ENCODE results near the gene ATG9A.

ATG9A gene

DNA sequence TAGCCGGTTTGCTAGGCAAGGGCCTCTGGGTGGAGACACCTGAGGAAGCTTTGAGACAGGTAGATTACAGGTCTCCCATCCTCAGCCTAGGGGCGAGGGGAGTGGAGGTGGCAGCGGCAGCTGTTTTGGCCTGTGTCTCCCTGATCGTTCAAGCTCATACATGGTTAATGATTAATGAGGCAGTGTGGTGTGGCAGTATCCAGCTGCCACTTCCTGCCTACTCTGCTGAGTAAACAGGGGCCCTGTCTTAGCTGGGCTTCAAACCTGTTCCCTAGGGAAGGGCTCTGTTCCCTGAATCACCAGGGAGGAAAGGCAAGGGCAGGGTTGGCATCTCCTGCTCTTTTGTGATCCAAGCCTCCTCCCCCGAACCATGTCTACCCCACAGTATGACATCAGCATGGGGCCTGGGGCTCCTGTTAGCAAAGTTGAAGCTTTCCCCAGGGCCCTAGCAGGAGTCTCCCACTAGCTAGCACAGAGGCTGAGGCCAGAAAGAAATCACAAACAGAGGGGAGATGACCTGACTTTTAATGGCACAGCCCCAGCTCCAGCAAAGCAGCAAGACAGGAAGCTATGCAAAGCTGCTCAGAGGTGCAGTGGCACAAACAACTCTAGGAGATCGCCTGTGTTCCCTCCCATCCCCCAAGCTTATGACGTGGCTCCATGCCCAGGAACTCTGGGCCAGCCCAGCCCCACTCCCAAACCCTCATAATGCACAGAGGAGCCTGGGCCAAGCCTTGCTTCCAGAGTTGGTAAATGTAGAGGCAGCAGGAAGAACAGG is 20.0 kb upstream of the ATG9A start:
- no peaks in the 10 kb centered on the region for H3K9me2 ChIP-seq (replicated peaks; ENCODE audit: low read depth, low read length)
- no peaks in the 10 kb centered on the region for H3K9me3 ChIP-seq (ENCODE audit: insufficient read depth, low read depth, low read length)
- H3F3A ChIP-seq (ENCODE audit: low read depth) = no peaks in the 10 kb centered on the region
- peaks cover 27% of the 10 kb centered on the region for H4K20me1 ChIP-seq (ENCODE audit: insufficient read depth, low read length, poor library complexity, severe bottlenecking)
- H2AFZ ChIP-seq (ENCODE audit: low read length) = no peak overlapping the region
- peaks cover 15% of the 10 kb centered on the region for H3K79me2 ChIP-seq (ENCODE audit: insufficient read depth, low read length)
- H3K4me3 ChIP-seq (ENCODE audit: low read length, poor library complexity, severe bottlenecking) = peak overlapping the region; percentile 46
- no peaks in the 10 kb centered on the region for H3K36me3 ChIP-seq (ENCODE audit: insufficient read depth, low read length)
- no peak for TF ChIP-seq CTCF (conservative IDR thresholded peaks at IDR 0.05; ENCODE audit: low read length)
- TF ChIP-seq EZH2phosphoT487 (IDR thresholded peaks at IDR 0.05; ENCODE audit: borderline replicate concordance) = no peak
- peaks cover 27% of the 10 kb centered on the region for H3K27me3 ChIP-seq (ENCODE audit: insufficient read depth, low read length, poor library complexity, severe bottlenecking)
- H3K4me2 ChIP-seq (ENCODE audit: low read depth, low read length, poor library complexity, severe bottlenecking) = peak overlapping the region; percentile 78
- H3K9ac ChIP-seq (ENCODE audit: low read depth, low read length, poor library complexity, severe bottlenecking) = peak overlapping the region; percentile 25
- peaks cover 78% of the 10 kb centered on the region for H3K4me1 ChIP-seq (ENCODE audit: insufficient read depth, low read length, poor library complexity, severe bottlenecking)

- Histone ChIP-seq H3K36me3 (ENCODE audit: insufficient read depth, low read length) (no peaks in the 10 kb centered on the region), H4K20me1 (ENCODE audit: insufficient read depth, low read length, poor library complexity, severe bottlenecking) (peaks cover 27% of the 10 kb centered on the region), H2AFZ (ENCODE audit: low read length) (no peak overlapping the region), H3F3A (ENCODE audit: low read depth) (no peaks in the 10 kb centered on the region), H3K79me2 (ENCODE audit: insufficient read depth, low read length) (peaks cover 15% of the 10 kb centered on the region), H3K9me2 (replicated peaks; ENCODE audit: low read depth, low read length) (no peaks in the 10 kb centered on the region), H3K4me2 (ENCODE audit: low read depth, low read length, poor library complexity, severe bottlenecking) (peak overlapping the region; percentile 78), H3K4me1 (ENCODE audit: insufficient read depth, low read length, poor library complexity, severe bottlenecking) (peaks cover 74% of the 10 kb centered on the region), H3K4me3 (ENCODE audit: low read length, poor library complexity, severe bottlenecking) (peak overlapping the region; percentile 46), H3K9me3 (ENCODE audit: insufficient read depth, low read depth, low read length) (no peaks in the 10 kb centered on the region), H3K27me3 (ENCODE audit: insufficient read depth, low read length, poor library complexity, severe bottlenecking) (peaks cover 22% of the 10 kb centered on the region), H3K9ac (ENCODE audit: low read depth, low read length, poor library complexity, severe bottlenecking) (no peak overlapping the region)
- TF ChIP-seq EZH2phosphoT487 (IDR thresholded peaks at IDR 0.05; ENCODE audit: borderline replicate concordance) (no peak), CTCF (conservative IDR thresholded peaks at IDR 0.05; ENCODE audit: low read length) (no peak)
These were observed 19.4 kb upstream of the ATG9A start for GRCh38 chr2:219248845-219249202.

DNA sequence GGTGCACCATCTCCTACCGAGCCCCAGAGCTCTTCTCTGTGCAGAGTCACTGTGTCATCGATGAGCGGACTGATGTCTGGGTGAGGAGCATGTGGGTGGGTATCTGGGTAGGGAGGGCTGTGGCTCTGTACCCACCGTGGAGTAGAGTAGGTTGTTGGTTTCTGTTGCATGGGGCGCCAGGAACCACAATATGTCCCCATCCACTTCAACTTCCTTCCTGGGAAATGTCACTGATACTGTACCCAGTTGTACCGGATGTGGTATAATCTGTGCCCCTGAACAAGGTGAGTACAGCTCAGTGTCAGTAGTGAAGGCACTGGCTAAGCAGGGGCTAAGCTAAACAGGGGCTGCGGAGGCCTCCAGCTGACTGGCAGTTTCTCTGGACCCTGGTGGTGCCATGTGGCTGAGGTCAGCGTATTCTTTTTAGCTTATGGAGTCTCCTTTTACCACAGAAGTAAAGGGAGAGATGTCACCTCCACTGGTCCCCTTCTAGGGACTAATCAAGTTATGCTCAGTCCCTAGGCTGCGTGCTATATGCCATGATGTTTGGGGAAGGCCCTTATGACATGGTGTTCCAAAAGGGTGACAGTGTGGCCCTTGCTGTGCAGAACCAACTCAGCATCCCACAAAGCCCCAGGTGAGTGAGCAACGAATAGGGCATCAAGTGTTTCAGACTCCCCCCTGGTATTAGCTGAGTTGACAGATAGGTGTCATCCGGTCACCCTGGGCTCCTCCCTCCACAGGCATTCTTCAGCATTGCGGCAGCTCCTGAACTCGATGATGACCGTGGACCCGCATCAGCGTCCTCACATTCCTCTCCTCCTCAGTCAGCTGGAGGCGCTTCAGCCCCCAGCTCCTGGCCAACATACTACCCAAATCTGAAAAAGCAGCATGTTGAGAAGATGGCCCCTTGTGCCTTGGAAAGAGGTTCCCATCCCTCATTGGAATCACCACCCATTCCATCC is 18.5 kb upstream of the ATG9A start:
- no peaks in the 10 kb centered on the region for H3F3A ChIP-seq (ENCODE audit: low read depth)
- H3K4me3 ChIP-seq (ENCODE audit: low read length, poor library complexity, severe bottlenecking) = peak overlapping the region; percentile 95
- peaks cover 15% of the 10 kb centered on the region for H3K27me3 ChIP-seq (ENCODE audit: insufficient read depth, low read length, poor library complexity, severe bottlenecking)
- peaks cover 27% of the 10 kb centered on the region for H4K20me1 ChIP-seq (ENCODE audit: insufficient read depth, low read length, poor library complexity, severe bottlenecking)
- H3K9ac ChIP-seq (ENCODE audit: low read depth, low read length, poor library complexity, severe bottlenecking) = no peak overlapping the region
- H3K4me1 ChIP-seq (ENCODE audit: insufficient read depth, low read length, poor library complexity, severe bottlenecking) = peaks cover 66% of the 10 kb centered on the region
- no peaks in the 10 kb centered on the region for H3K9me3 ChIP-seq (ENCODE audit: insufficient read depth, low read depth, low read length)
- no peaks in the 10 kb centered on the region for H3K36me3 ChIP-seq (ENCODE audit: insufficient read depth, low read length)
- H3K4me2 ChIP-seq (ENCODE audit: low read depth, low read length, poor library complexity, severe bottlenecking) = peak overlapping the region; percentile 78
- H3K9me2 ChIP-seq (replicated peaks; ENCODE audit: low read depth, low read length) = no peaks in the 10 kb centered on the region
- H3K79me2 ChIP-seq (ENCODE audit: insufficient read depth, low read length) = peaks cover 15% of the 10 kb centered on the region
- TF ChIP-seq EZH2phosphoT487 (IDR thresholded peaks at IDR 0.05; ENCODE audit: borderline replicate concordance) (peak; percentile 91), CTCF (conservative IDR thresholded peaks at IDR 0.05; ENCODE audit: low read length) (peak; percentile 13; the same call in 1 of the 2 replicates)
- no peak overlapping the region for H2AFZ ChIP-seq (ENCODE audit: low read length)
